HG03175 (cell line): Measurements from ENCODE around the gene PRSS57.
"Not testable (repeated sequence)": the region's sequence is repeated elsewhere in the genome, so short reads cannot be mapped to it uniquely, and the experiment has no call there.

Source experiments
- ATAC-seq: cut with Tn5 transposase; IDR thresholded peaks from one replicate; pipeline ENCODE4 v1.9.1; 2021; ENCODE audit warnings: mild to moderate bottlenecking, moderate library complexity; ENCODE audit not compliant: unreplicated experiment

Gene PRSS57

GRCh38 chr19:695352-695949, at the start of gene PRSS57:
Gene PRSS57 (minus strand): TSS chr19:695452. CDS start chr19:695430, 22 bp downstream.
- ATAC-seq, result no peak

GRCh38 chr19:743168-743687, 48.0 kb upstream of the PRSS57 start:
- no peak for ATAC-seq

- no peak for ATAC-seq
These were observed 47.4 kb upstream of the PRSS57 start for GRCh38 chr19:742540-743075.

- ATAC-seq, result no peak
These were observed 46.4 kb upstream of the PRSS57 start for GRCh38 chr19:741506-742131.

DNA sequence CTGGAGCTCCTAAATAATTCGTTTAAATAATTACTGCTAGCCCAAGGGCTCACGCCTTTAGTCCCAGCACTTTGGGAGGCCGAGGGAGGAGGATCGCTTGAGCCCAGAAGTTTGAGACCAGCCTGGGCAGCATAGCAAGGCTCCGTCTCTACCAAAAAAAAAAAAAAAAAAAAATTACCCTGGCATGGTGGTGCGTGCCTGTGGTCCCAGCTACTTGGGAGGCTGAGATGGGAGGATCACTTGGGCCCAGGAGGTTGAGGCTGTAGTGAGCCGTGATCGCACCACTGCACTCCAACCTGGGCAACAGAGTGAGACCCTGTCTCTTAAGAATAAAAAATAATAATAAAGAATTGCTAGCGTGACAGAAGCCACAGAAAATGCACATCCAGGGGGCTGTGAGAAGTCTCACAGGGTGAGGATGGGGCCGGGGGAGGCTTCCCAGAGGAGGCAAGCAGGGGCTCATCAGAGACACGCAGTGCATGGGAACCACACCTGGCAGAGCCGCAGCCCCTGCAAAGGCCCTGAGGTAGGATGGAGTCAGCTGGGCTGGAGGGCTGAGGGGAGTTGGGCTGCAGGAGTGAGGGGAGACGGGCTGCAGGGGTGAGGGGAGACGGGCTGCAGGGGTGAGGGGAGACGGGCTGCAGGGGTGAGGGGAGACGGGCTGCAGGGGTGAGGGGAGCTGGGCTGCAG, 45.7 kb upstream of the PRSS57 start:
- not testable (repeated sequence) for ATAC-seq

- ATAC-seq, result no peak
These were observed 44.9 kb upstream of the PRSS57 start for GRCh38 chr19:739998-740715.

DNA sequence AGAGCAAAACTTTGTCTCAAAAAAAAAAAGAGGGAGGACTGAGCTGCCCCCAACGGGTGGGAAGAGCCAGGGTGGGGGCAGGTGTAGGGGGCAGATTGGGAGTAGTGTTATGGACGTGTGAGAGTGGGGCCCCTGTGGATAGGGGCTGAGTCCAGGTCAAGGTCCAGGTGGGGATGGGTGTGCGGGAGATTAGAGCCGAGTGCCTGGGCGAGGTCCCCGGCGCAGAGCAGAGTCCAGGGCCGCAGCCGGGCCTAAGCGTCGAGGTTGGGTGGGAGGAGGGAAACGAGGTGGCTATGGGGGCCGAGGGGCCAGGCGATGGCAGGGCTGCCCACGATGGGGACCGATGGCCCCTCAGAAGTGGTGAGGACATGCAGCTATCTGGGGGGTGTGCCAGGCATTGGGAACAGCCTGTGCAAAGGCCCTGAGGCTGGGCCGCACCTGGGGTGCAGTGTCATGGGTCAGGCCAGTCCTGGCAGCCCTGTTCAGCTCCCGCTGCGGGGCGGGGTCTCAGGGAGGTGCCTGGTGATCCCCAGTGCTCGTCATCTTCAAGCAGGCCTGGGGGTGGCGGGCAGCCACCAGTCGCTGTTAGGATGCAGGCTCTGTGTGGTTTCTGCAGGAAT, 43.4 kb upstream of the PRSS57 start:
- no peak for ATAC-seq

DNA sequence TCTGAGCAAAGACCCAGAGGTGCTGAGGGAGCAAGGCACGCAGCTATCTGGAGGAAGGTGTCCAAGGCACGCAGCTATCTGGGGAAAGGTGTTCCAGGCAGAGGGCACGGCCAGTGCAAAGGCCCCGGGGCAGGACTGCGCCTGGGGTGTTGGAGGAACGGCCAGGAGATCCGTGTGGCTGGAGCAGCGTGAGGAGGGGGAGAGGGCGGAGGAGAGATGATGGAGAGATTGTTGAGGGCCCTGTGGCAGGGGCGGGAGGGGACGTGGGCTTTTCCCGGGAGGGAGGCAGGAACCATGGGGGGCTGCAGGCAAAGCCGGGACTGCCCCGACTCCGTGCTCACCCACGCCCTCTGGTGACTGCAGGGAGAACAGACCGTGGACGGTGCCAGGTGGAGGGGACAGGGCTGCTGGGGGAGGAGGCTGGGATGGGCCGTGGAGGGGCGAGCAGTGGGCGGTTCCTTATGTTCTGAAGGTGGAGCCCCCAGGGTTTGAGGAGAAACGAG, 42.4 kb upstream of the PRSS57 start:
- ATAC-seq, result no peak

DNA sequence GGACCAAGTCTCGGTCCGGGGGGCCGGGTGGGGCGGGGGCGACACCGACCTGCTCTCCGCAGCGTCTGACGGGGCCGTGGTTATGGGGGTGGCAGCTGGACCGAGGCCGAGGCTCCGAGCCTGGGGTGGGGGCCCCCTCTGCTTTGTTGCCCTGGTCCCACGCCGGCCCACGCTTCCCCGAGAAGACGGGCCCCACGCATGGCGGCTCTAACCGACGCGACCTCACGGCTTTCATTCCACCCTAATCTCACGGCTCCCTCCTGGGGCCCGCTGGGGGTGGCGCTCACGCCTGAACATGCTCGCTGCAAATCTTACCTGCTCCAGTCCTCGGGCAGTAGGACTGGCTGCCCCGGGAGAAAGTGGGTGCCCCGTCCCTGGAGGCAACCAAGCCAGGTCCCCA, 40.9 kb upstream of the PRSS57 start:
- ATAC-seq, result no peak

DNA sequence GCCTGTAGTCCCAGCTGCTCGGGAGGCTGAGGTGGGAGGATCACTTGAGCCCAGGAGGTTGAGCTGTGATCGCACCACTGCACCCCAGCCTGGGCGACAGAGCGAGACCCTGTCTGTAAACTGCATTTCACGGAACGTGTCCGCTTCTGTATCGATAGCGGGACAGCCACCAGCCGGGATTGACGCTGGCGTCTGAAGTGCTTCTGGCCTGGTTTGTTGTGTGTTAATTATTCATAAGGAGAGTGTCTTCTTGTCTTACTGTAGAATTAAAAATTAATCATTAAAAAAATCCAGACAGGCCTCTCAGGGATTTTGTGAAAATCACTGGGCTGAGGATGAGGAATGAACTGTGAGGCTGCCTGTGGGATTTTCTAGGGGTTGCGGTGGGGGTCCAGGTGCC, 39.5 kb upstream of the PRSS57 start:
- ATAC-seq, result no peak

GRCh38 chr19:732148-733069, 37.2 kb upstream of the PRSS57 start:
- ATAC-seq, result no peak

- no peak for ATAC-seq
These were observed 35.7 kb upstream of the PRSS57 start for GRCh38 chr19:731000-731399.

DNA sequence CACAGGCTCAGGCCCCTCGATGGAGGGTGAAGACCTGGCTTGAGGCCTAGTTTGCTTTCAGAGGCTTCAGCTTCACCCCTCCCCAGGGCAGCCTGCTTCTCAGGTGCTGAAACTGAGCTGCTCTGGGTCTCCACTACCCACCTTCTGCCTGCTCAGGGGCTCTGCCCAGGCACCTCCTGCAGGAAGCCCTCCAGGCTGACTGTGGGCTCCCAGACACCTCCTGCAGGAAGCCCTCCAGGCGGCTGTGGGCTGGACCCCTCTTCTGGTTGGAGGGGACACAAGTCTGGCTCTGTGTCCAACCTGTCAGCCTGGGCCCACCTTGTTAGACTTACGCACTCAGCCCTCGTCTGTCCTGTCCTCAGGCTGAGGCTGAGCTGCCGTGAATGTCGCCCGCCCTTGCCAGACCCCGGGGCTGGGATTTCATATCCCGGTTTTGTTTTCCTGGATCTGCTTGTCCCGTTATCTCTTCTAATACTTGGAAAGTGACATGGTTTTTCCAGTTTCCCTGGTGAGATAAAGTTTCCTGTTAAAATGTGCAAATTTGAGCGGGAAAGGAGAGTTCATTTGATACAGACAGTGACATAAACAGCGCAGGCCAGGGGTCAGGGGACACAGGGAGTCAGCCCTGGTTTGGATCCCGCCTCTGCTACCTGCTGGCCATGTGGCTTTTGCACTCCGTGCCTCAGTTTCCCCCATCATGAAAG, 34.9 kb upstream of the PRSS57 start:
- ATAC-seq, result no peak

DNA sequence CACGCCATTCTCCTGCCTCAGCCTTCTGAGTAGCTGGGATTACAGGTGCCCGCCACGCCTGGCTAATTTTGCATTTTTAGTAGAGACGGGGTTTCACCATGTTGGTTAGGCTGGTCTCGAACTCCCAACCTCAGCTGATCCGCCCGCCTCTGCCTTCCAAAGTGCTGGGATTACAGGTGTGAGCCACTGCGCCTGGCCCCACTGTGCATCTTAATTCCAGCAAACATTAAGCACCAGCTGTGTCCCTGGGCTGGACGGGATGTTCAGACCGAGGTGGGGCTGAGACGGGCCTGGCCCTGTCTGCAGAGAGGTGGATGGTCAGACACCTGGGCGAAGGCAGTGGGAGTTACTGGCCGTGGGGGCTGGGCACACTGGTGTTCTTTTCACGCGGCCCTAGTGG, 34.3 kb upstream of the PRSS57 start:
- not testable (repeated sequence) for ATAC-seq

DNA sequence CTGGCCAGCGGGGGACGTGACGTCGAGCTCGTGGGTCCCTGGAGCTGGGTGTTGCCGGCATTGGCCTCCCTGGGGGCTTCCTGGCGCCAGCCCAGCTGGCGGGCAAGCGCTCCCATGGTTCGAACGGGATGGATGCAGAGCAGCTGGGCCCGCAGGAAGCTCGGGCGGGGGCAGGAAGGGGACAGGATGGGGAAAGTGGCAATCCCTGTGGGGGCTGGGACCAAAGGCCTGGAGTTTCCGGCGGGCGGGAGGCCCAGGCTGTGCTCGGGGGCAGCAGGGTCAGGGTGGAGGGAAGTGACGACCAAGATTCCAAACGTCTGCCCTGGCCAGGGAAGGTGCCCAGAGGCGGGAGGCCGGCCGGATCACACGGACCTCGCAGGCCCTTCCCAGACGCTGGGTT, 32.8 kb upstream of the PRSS57 start:
- ATAC-seq, result no peak

DNA sequence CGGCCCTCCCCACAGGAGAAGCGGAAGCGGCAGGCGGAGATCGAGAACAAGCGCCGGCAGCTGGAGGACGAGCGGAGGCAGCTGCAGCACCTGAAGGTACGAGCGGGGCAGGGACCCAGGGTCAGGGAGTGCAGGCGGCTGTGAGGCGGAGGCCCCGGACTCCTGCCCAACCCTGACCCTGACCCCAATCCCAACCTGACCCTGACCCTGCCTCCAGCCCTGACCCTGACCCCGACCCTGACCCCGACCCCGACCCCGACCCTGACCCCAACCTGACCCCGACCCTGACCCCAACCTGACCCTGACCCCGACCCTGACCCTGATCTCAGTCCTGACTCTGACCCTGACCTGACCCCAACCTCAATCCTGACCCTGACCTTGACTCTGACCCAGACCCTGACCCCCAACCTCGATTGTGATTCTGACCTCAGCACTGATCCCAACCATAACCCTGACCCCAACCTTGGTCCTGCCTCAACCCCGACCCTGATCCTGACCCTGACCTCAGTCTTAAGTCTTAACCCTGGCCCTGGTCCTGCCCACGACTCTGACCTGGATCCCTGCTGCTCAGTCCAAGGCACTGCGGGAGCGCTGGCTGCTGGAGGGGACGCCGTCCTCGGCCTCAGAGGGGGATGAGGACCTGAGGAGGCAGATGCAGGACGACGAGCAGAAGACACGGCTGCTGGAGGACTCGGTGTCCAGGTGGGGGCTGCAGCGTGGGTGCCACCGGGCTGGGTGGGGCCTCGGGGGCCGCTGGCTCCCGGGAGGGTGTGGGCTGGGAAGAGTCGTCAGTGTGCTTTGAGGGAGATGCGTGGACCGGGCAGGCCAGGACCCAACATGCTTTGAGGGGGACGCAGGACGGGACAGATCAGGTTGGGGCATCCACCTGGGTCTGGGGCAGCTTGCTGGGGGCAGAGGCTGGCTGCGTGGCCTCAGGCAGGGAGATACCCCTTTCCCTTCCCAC, 32.0 kb upstream of the PRSS57 start:
- ATAC-seq, result no peak

- no peak for ATAC-seq
These were observed 30.3 kb upstream of the PRSS57 start for GRCh38 chr19:725461-726089.
